Measurements from ENCODE around the gene VAT1L. TPM values are rescaled to one million over a fixed set of nuclear protein-coding genes. Genes with fewer than 3 reads are reported as not detected.

The VAT1L gene
- total RNA-seq, 1 donor from 2014 or later, result 0.67 TPM

- H3K36me3 Mint-ChIP-seq (ENCODE audit: insufficient read depth), result no peaks in the 10 kb centered on the region
These were observed 27.9 kb downstream of the VAT1L start for GRCh38 chr16:77816293-77816692.

GRCh38 chr16:77820340-77820739 lies 32.0 kb downstream of the VAT1L start:
- Mint-ChIP-seq H3K27ac (no peak overlapping the region), H3K36me3 (ENCODE audit: insufficient read depth) (no peaks in the 10 kb centered on the region), H3K4me3 (ENCODE audit: low read depth) (no peak overlapping the region), H3K4me1 (ENCODE audit: low read depth) (peaks cover 14% of the 10 kb centered on the region), H3K9me3 (ENCODE audit: low read depth) (no peaks in the 10 kb centered on the region), H3K27me3 (peaks cover 14% of the 10 kb centered on the region)
- TF ChIP-seq CTCF (IDR thresholded peaks at IDR 0.05; ENCODE audit: unreplicated experiment), result no peak
- DNase-seq (ENCODE audit: low spot score, unreplicated experiment), result no peak

More at GRCh38 chr16:77816293-77816692, 27.9 kb downstream of the VAT1L start:
- H3K4me3 Mint-ChIP-seq (ENCODE audit: low read depth), result peak overlapping the region; percentile 18
- H3K27ac Mint-ChIP-seq, result peak overlapping the region; percentile 72
- peaks cover 21% of the 10 kb centered on the region for H3K27me3 Mint-ChIP-seq
- DNase-seq (ENCODE audit: low spot score, unreplicated experiment), result no peak
- TF ChIP-seq CTCF (IDR thresholded peaks at IDR 0.05; ENCODE audit: unreplicated experiment), result no peak
- peaks cover 21% of the 10 kb centered on the region for H3K4me1 Mint-ChIP-seq (ENCODE audit: low read depth)
- no peaks in the 10 kb centered on the region for H3K9me3 Mint-ChIP-seq (ENCODE audit: low read depth)

GRCh38 chr16:77822661-77823060 lies 34.3 kb downstream of the VAT1L start:
- H3K36me3 Mint-ChIP-seq (ENCODE audit: insufficient read depth), result no peaks in the 10 kb centered on the region
- DNase-seq (ENCODE audit: low spot score, unreplicated experiment), result no peak
- no peak for TF ChIP-seq CTCF (IDR thresholded peaks at IDR 0.05; ENCODE audit: unreplicated experiment)
- no peaks in the 10 kb centered on the region for H3K9me3 Mint-ChIP-seq (ENCODE audit: low read depth)
- no peak overlapping the region for H3K4me3 Mint-ChIP-seq (ENCODE audit: low read depth)
- no peaks in the 10 kb centered on the region for H3K4me1 Mint-ChIP-seq (ENCODE audit: low read depth)
- peaks cover 22% of the 10 kb centered on the region for H3K27me3 Mint-ChIP-seq
- H3K27ac Mint-ChIP-seq, result no peak overlapping the region

GRCh38 chr16:77823067-77823466 lies 34.7 kb downstream of the VAT1L start:
- no peaks in the 10 kb centered on the region for H3K36me3 Mint-ChIP-seq (ENCODE audit: insufficient read depth)
- no peak overlapping the region for H3K4me3 Mint-ChIP-seq (ENCODE audit: low read depth)
- H3K27me3 Mint-ChIP-seq, result peaks cover 23% of the 10 kb centered on the region
- no peaks in the 10 kb centered on the region for H3K9me3 Mint-ChIP-seq (ENCODE audit: low read depth)
- H3K27ac Mint-ChIP-seq, result no peak overlapping the region
- no peak for DNase-seq (ENCODE audit: low spot score, unreplicated experiment)
- H3K4me1 Mint-ChIP-seq (ENCODE audit: low read depth), result no peaks in the 10 kb centered on the region
- TF ChIP-seq CTCF (IDR thresholded peaks at IDR 0.05; ENCODE audit: unreplicated experiment), result no peak

- DNase-seq (ENCODE audit: low spot score, unreplicated experiment), result no peak
- H3K36me3 Mint-ChIP-seq (ENCODE audit: insufficient read depth), result no peaks in the 10 kb centered on the region
- no peak for TF ChIP-seq CTCF (IDR thresholded peaks at IDR 0.05; ENCODE audit: unreplicated experiment)
- no peaks in the 10 kb centered on the region for H3K9me3 Mint-ChIP-seq (ENCODE audit: low read depth)
- H3K4me3 Mint-ChIP-seq (ENCODE audit: low read depth), result no peak overlapping the region
- no peaks in the 10 kb centered on the region for H3K4me1 Mint-ChIP-seq (ENCODE audit: low read depth)
- H3K27ac Mint-ChIP-seq, result no peak overlapping the region
- H3K27me3 Mint-ChIP-seq, result peaks cover 15% of the 10 kb centered on the region
These were observed 36.8 kb downstream of the VAT1L start for GRCh38 chr16:77825196-77825595.
